Peyer's patch (tissue), 4 donors: ENCODE data around the gene MED20.

Experiments
- CTCF ChIP-seq, 6 experiments: fragments of 450-650 bp in 4 of 6; fragments of 200-600 bp in 2 of 6; sonication (generic) in 1 of 6; IDR thresholded peaks; one replicate each; pipeline ENCODE4 v1.5.1; 2017 to 2019; ENCODE audit warnings: antibody characterized with exemption in 6 of 6, mild to moderate bottlenecking in 3 of 6, moderate library complexity in 1 of 6
- POLR2A ChIP-seq, 2 donors: fragments of 450-650 bp; IDR thresholded peaks; one replicate each; pipeline ENCODE4 v1.5.1; 2017; ENCODE audit warnings: antibody characterized with exemption in 2 of 2, mild to moderate bottlenecking in 2 of 2, moderate library complexity in 2 of 2

GRCh38 chr6:41966214-41966920, 45.4 kb upstream of the MED20 start:
- TF ChIP-seq POLR2A (IDR thresholded peaks at IDR 0.05) (no peak), CTCF (IDR thresholded peaks at IDR 0.05) (no peak)
